GM21381 (cell line): Measurements from ENCODE around the gene NT5DC4.

ENCODE experiments used
- ATAC-seq: cut with Tn5 transposase; IDR thresholded peaks from one replicate; pipeline ENCODE4 v1.9.1; 2021; ENCODE audit warnings: mild to moderate bottlenecking, moderate library complexity; ENCODE audit not compliant: unreplicated experiment

NT5DC4 gene

GRCh38 chr2:112722816-112723546, 2.2 kb downstream of the NT5DC4 start:
- no peak for ATAC-seq

GRCh38 chr2:112723547-112723940, 2.7 kb downstream of the NT5DC4 start:
- no peak for ATAC-seq

DNA sequence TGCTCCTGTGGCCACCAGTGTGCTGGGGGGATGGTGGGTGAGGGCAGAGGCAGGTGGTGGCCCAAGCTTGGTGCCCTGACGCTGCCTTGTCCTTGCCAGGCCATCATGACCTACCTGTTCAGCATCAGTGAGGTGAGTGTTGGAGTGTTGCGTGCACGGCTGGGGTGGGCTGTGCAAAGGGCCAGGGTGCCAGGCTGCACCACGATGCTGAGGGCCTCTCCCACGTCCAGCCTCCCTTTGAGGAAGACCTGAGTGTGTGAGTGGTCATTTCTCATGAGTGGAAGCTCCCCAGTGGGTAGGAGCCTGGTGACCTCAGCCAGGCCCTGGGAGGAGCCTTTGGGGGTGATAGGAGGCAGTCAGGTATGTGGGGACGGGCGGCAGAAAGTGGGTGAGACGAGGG, 3.2 kb downstream of the NT5DC4 start:
- no peak for ATAC-seq

GRCh38 chr2:112724591-112725525, 4.0 kb downstream of the NT5DC4 start:
- ATAC-seq = no peak

DNA sequence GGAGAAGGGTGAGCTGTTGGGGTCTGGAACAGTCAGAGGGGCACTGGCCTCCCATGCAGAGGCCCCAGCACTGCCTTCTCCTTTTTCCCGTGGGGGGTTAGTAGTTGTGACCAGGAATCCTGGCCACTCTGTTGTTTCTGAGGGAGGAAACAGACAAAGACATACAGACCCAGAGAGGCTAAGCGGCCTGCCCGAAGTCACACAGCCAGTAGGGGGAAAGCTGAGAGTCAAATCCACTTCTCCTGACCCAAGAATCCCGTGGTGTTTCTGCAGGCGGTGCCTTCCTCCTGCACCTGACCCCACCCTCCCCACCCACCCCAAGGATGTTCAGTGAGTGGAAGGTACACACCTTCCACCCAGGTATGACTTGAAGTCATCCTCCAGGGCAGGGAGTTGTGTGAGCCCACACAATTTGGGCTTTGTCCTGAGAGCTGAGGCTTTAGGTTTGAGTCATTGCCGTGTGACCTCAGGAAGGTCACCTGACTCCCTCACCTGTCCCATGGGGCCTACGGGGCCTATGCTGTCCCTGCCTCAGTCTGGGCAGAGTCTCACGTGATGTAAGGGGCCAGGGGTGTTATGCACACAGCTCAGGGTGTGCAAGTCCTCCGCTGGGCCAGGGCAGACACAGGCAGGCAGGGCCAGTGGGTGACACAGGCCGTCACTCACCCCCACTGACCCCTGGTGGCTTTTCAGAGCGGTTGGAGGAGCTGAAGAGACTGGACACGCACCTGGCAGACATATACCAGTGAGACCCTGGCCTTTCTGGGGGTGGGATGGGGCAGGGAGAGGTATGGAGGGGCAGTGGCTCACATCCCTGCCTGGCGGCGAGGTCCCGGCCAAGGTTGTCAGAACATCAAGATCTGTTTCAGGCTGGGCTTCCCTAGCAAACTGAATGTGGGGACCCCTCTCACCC, 5.0 kb downstream of the NT5DC4 start:
- ATAC-seq = peak; percentile 35

DNA sequence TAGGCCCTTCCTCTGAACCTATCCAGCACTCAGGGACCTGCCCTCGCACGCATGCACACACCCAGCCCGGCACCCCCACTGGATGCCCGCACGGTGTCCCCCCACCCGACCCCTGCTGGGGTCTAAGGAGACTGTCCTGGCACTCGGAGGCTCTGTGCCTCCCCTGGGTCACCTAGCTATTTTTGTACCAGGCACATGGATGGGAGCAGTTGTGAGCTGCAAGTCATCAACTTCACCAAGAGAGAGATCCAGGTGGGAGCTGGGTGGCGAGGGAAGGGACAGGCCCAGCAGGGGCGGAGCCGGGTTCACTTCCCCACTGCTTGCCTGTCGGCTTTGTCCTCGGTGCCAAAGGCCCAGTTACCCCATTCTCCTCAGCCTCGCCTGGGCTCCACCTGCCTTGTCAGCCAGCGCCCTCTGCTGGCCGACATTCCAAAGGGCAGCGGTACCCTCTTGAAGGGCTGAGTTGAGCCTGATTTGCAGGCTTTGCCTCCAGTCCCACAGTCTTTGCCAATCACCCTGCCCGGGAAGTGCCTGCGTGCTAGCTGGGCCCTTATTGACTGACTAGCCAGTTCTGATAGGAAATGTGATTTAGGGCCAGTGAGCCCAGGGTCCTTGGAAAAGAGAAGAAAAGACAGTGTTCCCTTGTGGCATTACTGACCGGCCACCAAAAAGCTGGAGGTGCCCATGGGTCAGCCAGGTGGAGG, 5.8 kb downstream of the NT5DC4 start:
- peak; percentile 77 for ATAC-seq

- ATAC-seq = no peak
Measured at GRCh38 chr2:112727276-112728028, 6.6 kb downstream of the NT5DC4 start.

DNA sequence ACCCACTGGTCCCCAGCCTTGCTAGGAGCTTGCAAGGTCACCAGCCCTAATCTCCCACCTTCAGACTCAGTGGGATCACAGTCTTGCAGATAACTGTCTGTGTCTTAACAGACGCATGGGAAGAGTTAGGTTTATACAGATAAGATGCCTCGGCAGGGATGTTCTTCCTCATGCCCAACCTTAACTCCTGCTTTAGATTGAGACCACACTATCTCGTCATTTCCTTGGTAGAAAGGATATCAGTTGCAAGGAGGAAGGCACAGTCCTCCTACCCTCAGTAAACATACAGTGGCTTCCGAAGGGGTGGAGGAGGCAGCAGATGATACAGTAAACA, 7.2 kb downstream of the NT5DC4 start:
- no peak for ATAC-seq

DNA sequence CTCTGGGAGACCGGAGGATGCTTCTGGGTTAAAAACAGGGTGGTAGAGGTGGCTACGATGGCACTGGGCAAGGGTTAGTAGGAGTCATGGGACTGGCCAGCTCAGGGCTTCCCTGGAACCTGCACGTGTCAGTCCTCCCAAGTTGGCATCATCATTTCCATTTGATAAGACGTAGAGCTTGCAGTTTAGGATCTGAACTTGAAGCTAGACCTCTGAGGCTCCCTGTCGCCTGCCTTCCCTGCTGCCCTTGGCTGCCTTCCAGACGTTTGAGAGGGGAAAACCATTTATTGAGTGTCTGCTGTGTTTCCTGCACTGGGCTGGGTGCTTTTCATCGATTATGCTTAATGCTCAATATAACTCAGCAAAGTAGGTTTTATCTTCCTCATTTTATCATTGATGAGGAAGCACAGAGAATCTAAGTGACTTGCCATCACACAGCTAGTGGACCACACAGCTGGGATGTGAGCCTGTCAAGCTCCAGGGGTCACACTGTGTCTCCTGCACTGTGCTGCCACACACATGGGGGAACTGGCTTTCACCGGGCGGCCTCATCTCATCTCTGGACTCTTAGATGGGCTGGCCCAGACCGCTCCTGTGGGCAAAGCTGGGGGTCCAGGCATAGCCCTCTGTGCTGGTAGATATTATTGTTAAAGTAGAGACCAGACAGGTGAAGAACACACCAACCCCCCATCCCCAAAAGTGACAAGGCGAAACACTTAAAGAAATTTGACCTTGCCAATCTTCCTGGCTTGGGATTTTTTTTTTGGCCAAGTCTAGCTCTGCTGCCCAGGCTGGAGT, 7.8 kb downstream of the NT5DC4 start:
- ATAC-seq = no peak

GRCh38 chr2:112730216-112730615, 9.4 kb downstream of the NT5DC4 start:
- ATAC-seq = no peak

- ATAC-seq = no peak
Measured at GRCh38 chr2:112730791-112731190, 10.0 kb downstream of the NT5DC4 start.

DNA sequence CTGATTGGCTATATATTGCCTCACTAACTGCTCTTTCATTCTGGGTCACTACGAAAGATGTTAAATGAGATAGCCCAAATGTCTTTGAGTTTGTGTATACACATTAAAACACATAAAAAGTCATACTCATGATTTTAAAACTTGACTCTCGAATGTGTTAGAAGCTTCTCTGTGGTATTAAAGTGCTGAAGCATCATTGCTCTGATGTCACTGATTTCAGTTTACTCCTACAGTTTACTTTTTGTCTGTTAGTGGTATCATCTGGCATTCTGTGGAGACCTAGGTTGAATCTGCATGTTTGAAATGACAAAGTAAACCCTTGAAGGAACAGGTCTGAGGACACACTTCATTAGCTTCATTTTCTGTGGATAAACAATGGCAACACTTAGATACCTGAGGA, 10.7 kb downstream of the NT5DC4 start:
- ATAC-seq = no peak

- ATAC-seq = no peak
Measured at GRCh38 chr2:112733456-112733855, 12.6 kb downstream of the NT5DC4 start.

GRCh38 chr2:112733871-112734270, 13.1 kb downstream of the NT5DC4 start:
- no peak for ATAC-seq

DNA sequence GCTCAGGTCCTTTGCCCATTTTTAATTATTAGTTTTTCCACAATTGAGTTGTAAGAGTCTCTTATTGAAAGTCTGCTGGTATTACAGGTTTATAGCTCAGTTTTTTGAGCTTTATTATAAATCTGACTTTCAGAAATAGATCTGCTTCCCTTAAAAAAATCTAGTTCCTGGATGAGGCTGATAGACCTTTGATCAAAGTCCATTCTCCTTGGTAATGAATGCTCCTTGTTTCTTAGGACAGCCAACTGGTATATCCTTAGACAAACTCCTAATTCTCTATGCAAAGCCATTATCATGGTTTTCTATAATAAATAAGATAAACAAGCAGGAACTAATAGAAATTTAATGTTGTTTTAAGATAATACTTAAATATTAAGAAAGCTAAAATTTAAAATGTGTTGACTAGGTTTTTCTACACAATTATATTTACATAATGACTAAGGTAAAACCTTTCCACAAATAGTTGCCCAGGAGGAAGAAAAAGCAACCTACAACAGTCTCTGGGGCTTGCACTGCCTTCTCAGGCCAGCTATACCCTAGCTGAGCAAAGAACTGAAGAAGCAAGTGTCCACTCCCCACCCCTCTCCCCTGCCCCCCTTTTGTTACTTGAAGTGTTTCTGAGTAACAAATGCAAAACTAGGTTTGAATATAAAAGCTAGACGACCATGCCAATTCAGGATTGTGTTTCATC, 16.9 kb downstream of the NT5DC4 start:
- no peak for ATAC-seq

DNA sequence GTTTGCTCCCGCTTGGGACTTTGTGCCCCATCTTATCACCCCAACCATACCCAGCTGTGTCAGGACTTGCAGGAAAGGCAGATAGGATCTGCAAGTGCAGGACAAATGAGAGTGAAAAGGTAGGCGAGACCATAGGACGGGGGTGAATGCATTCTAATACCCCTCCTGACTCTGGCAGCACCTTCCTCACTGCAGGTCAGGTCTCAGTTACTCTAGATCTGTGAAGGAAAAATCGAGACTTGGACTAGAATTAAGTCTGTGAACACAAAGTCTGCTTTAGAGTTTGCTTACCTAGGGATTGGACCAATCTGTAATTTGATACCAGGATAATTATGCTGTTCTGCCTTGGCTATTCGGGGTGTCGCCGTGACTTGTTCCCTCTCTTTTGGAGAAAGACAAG, 19.7 kb downstream of the NT5DC4 start:
- no peak for ATAC-seq

- peak; percentile 70 for ATAC-seq
Measured at GRCh38 chr2:112749755-112750559, 29.1 kb downstream of the NT5DC4 start.

DNA sequence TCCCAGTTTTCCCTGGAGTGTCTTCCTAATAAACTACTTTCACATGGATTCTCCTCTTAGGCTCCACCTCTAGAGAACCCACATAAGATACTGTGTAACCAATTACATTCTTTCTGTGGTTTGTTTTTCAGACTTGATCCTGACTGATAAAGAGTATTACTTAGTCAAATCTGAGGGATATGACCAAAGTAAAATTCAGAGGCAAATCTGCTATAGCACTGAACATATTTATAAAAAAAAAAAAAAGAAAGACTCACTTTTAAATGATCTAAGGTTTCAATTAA, 29.7 kb downstream of the NT5DC4 start:
- no peak for ATAC-seq
